ENCODE results near the gene SPI1. TPM values are rescaled to one million over a fixed set of nuclear protein-coding genes. Genes with fewer than 3 reads are reported as not detected.

SPI1 gene
- total and polyA plus RNA-seq, 2 donors (not counting 1 experiment from before 2014, with no cell fraction given) = 98.3 to 119 TPM

- H3K4me3 Mint-ChIP-seq = no peak overlapping the region
- no peak overlapping the region for H3K27ac Mint-ChIP-seq
- H3K4me1 Mint-ChIP-seq = peaks cover 23% of the 10 kb centered on the region
- no peak for TF ChIP-seq CTCF (IDR thresholded peaks at IDR 0.05)
- TF ChIP-seq EZH2 (IDR thresholded peaks at IDR 0.05; ENCODE audit: borderline replicate concordance, insufficient read depth, low read depth, low read length, poor library complexity, severe bottlenecking) = no peak
- ChIA-PET CTCF (no interaction called here), POLR2A (no interaction called here)
- no peak overlapping the region for H3K4me2 ChIP-seq (replicated peaks; ENCODE audit: low read depth, low read length, poor library complexity, severe bottlenecking)
- no peak for DNase-seq
- H3K4me1 ChIP-seq (ENCODE audit: control insufficient read depth in 2 of 2, insufficient read depth in 2 of 2, low read length in 2 of 2) = peaks cover 9 to 10% of the 10 kb centered on the region in 2 donors
- H3K79me2 ChIP-seq (ENCODE audit: control insufficient read depth, insufficient read depth, low read length) = peaks cover 55% of the 10 kb centered on the region
- H3K27ac ChIP-seq (ENCODE audit: low read length in 2 of 2) = no peak overlapping the region
- peaks cover 0 to 4% (median 0%) of the 10 kb centered on the region in 3 donors for H3K9me3 ChIP-seq (ENCODE audit: control extremely low read depth in 1 of 3, control insufficient read depth in 2 of 3, insufficient read depth in 1 of 3, low read length in 2 of 3)
- H3K4me3 ChIP-seq (ENCODE audit: control extremely low read depth in 1 of 5, extremely low read depth in 1 of 5, insufficient read depth in 1 of 5, low read depth in 2 of 5, low read length in 4 of 5) = no peak overlapping the region
- H3K27me3 ChIP-seq (replicated peaks in 1 of 4; ENCODE audit: control extremely low read depth in 1 of 4, control insufficient read depth in 3 of 4, insufficient read depth in 4 of 4, low read length in 3 of 4) = no peaks in the 10 kb centered on the region
- ATAC-seq (ENCODE audit: low read depth) = no peak
- WGBS (ENCODE audit: insufficient coverage) = 99% methylated on average over 6 of the region's 6 CpGs
- intact Hi-C loops (cut with micrococcal nuclease) = no loop called here
- no peaks in the 10 kb centered on the region for H3K9me3 Mint-ChIP-seq (ENCODE audit: insufficient read depth)
- H2AFZ ChIP-seq (ENCODE audit: insufficient read depth, low read depth, low read length, poor library complexity, severe bottlenecking) = no peak overlapping the region
- H3K36me3 ChIP-seq (replicated peaks in 1 of 2; ENCODE audit: control extremely low read depth in 1 of 2, control insufficient read depth in 1 of 2, extremely low read depth in 1 of 2, insufficient read depth in 2 of 2, low read length in 1 of 2) = peaks cover 0 to 39% of the 10 kb centered on the region in 2 experiments
- H3K27me3 Mint-ChIP-seq = no peaks in the 10 kb centered on the region
- H4K20me1 ChIP-seq (ENCODE audit: control insufficient read depth, insufficient read depth, low read length, poor library complexity, severe bottlenecking) = peaks cover 77% of the 10 kb centered on the region
- H3K9ac ChIP-seq (ENCODE audit: low read length) = no peak overlapping the region
Measured at GRCh38 chr11:47357985-47358730, 20.2 kb downstream of the SPI1 start.

GRCh38 chr11:47356998-47357329 lies 21.4 kb downstream of the SPI1 start:
- no peak overlapping the region for H3K4me2 ChIP-seq (replicated peaks; ENCODE audit: low read depth, low read length, poor library complexity, severe bottlenecking)
- Mint-ChIP-seq H3K4me3 (no peak overlapping the region), H3K27me3 (no peaks in the 10 kb centered on the region), H3K9me3 (ENCODE audit: insufficient read depth) (no peaks in the 10 kb centered on the region), H3K27ac (no peak overlapping the region), H3K4me1 (peaks cover 23% of the 10 kb centered on the region)
- WGBS (ENCODE audit: insufficient coverage) = 100% methylated on average over 1 of the region's 1 CpG
- DNase-seq (no peak), ATAC-seq (ENCODE audit: low read depth) (no peak)
- H3K4me3 ChIP-seq (ENCODE audit: control extremely low read depth in 1 of 5, extremely low read depth in 1 of 5, insufficient read depth in 1 of 5, low read depth in 2 of 5, low read length in 4 of 5) = no peak overlapping the region
- intact Hi-C loops (cut with micrococcal nuclease) = no loop called here
- ChIA-PET POLR2A (no interaction called here), CTCF (interaction anchor here (1.4 kb wide), 1 partner anchor 17 kb away, joined by 5 read pairs; no protein-coding TSS in a partner anchor)
- H3K9me3 ChIP-seq (ENCODE audit: control extremely low read depth in 1 of 3, control insufficient read depth in 2 of 3, insufficient read depth in 1 of 3, low read length in 2 of 3) = peaks cover 0 to 4% (median 0%) of the 10 kb centered on the region in 3 donors
- no peak overlapping the region for H2AFZ ChIP-seq (ENCODE audit: insufficient read depth, low read depth, low read length, poor library complexity, severe bottlenecking)
- TF ChIP-seq CTCF (IDR thresholded peaks at IDR 0.05) (no peak), EZH2 (IDR thresholded peaks at IDR 0.05; ENCODE audit: borderline replicate concordance, insufficient read depth, low read depth, low read length, poor library complexity, severe bottlenecking) (no peak)
- peaks cover 0 to 39% of the 10 kb centered on the region in 2 experiments for H3K36me3 ChIP-seq (replicated peaks in 1 of 2; ENCODE audit: control extremely low read depth in 1 of 2, control insufficient read depth in 1 of 2, extremely low read depth in 1 of 2, insufficient read depth in 2 of 2, low read length in 1 of 2)
- H4K20me1 ChIP-seq (ENCODE audit: control insufficient read depth, insufficient read depth, low read length, poor library complexity, severe bottlenecking) = peaks cover 69% of the 10 kb centered on the region
- H3K27me3 ChIP-seq (replicated peaks in 1 of 4; ENCODE audit: control extremely low read depth in 1 of 4, control insufficient read depth in 3 of 4, insufficient read depth in 4 of 4, low read length in 3 of 4) = no peaks in the 10 kb centered on the region
- H3K27ac ChIP-seq (ENCODE audit: low read length in 2 of 2) = no peak overlapping the region
- peaks cover 43% of the 10 kb centered on the region for H3K79me2 ChIP-seq (ENCODE audit: control insufficient read depth, insufficient read depth, low read length)
- peaks cover 9 to 10% of the 10 kb centered on the region in 2 donors for H3K4me1 ChIP-seq (ENCODE audit: control insufficient read depth in 2 of 2, insufficient read depth in 2 of 2, low read length in 2 of 2)
- no peak overlapping the region for H3K9ac ChIP-seq (ENCODE audit: low read length)

Data from B cell (primary cell).